GM12878 (cell line): ENCODE data around the gene ZNF230. TPM values are rescaled to one million over a fixed set of nuclear protein-coding genes. Genes with fewer than 3 reads are reported as not detected.

ENCODE experiments used
- ATAC-seq: fragments of 200-7000 bp; cut with Tn5 transposase; 3 replicates; pipeline ENCODE4 v1.9.1; 2020; ENCODE audit warnings: mild to moderate bottlenecking, moderate library complexity
- BruUV-seq: library from RNA; stranded (reverse); fragments of 400-500 nt; replicated peaks from 2 replicates; lab custom pipeline; 2021; lab: Mats Ljungman, UMichigan
- CTCF ChIA-PET: fragments of 300-600 bp; sonication (Branson Sonifier 250); formaldehyde crosslinking; extraction: SDS; loops from one replicate; lab custom pipeline; 2021; ENCODE audit warnings: inconsistent platforms; lab: Yijun Ruan, JAX
- POLR2A ChIA-PET: fragments of 350-600 bp; formaldehyde crosslinking; extraction: SDS; loops from one replicate; lab custom pipeline; 2021; ENCODE audit warnings: inconsistent platforms; lab: Charles Lee
- RAD21 ChIA-PET: fragments of 300-600 bp; sonication (Branson Sonifier 250); formaldehyde crosslinking; loops from one replicate; lab custom pipeline; 2023; ENCODE audit warnings: antibody characterized with exemption; ENCODE audit not compliant: unreplicated experiment; lab: Charles Lee
- SMC1A ChIA-PET: fragments of 300-600 bp; sonication (Branson Sonifier 250); formaldehyde crosslinking; loops from one replicate; lab custom pipeline; 2023; ENCODE audit not compliant: unreplicated experiment, uncharacterized antibody; lab: Charles Lee
- DNase-seq: peaks from one replicate; pipeline ENCODE4 v3.0.0-alpha.2; 2011; ENCODE audit warnings: low read depth, low spot score
- FAIRE-seq: peaks from 3 replicates; lab custom pipeline; 2011; peaks lifted over from hg19 to GRCh38; lab: Jason Lieb, UNC
- H2AFZ ChIP-seq: 2 replicates; pipeline ENCODE4 v1.6.0; 2011; ENCODE audit warnings: low read depth, low read length, control low read depth; ENCODE audit not compliant: control insufficient read depth
- H3K27ac ChIP-seq: 2 replicates; pipeline ENCODE4 v1.5.1; 2011; ENCODE audit warnings: control low read depth; ENCODE audit not compliant: control insufficient read depth, insufficient read depth
- H3K27me3 ChIP-seq, 2 experiments: replicated peaks in 1 of 2; 2 replicates each; pipeline versions ENCODE4 v1.6.0 to v1.6.1; 2011; ENCODE audit warnings: low read length in 1 of 2; ENCODE audit not compliant: control insufficient read depth in 2 of 2, insufficient read depth in 2 of 2
- H3K36me3 ChIP-seq, 2 experiments: 2 replicates each; pipeline ENCODE4 v1.5.1; 2011; ENCODE audit warnings: low read length in 1 of 2; ENCODE audit not compliant: control insufficient read depth in 2 of 2, insufficient read depth in 2 of 2
- H3K4me1 ChIP-seq: 2 replicates; pipeline ENCODE4 v1.6.1; 2011; ENCODE audit warnings: mild to moderate bottlenecking, low read length, moderate library complexity, mixed read lengths; ENCODE audit not compliant: control insufficient read depth, insufficient read depth
- H3K4me2 ChIP-seq: 2 replicates; pipeline ENCODE4 v1.6.0; 2011; ENCODE audit warnings: control low read depth; ENCODE audit not compliant: control insufficient read depth, insufficient read depth
- H3K4me3 ChIP-seq: fragments of 200-600 bp; sonication (generic); 2 replicates; pipeline ENCODE4 v1.5.1; 2016
- H3K79me2 ChIP-seq: 2 replicates; pipeline ENCODE4 v1.6.0; 2011; ENCODE audit warnings: low read length; ENCODE audit not compliant: control insufficient read depth, insufficient read depth
- H3K9ac ChIP-seq: 2 replicates; pipeline ENCODE4 v1.8.0; 2011; ENCODE audit warnings: low read length, control low read depth, mixed read lengths; ENCODE audit not compliant: control insufficient read depth, insufficient read depth
- H3K9me3 ChIP-seq: replicated peaks from 3 replicates; pipeline ENCODE4 v1.5.1; 2011; ENCODE audit warnings: mild to moderate bottlenecking, low read length; ENCODE audit not compliant: control insufficient read depth, insufficient read depth
- H4K20me1 ChIP-seq: 2 replicates; pipeline ENCODE4 v1.6.0; 2011; ENCODE audit not compliant: control insufficient read depth, insufficient read depth
- ATF7 ChIP-seq: fragments of 450-650 bp; IDR thresholded peaks from 2 replicates; pipeline ENCODE4 v1.6.1; 2016; ENCODE audit warnings: low read depth, mild to moderate bottlenecking
- EP300 ChIP-seq, 2 experiments: fragments of 150-350 bp in 1 of 2; IDR thresholded peaks; 2 replicates each; pipeline ENCODE4 v1.6.1; 2011 to 2012; ENCODE audit warnings: low read depth in 2 of 2, low read length in 2 of 2, borderline replicate concordance in 1 of 2, improper control_type of control experiment in 1 of 2, inconsistent platforms in 1 of 2; ENCODE audit not compliant: control insufficient read depth in 1 of 2
- EZH2 ChIP-seq: IDR thresholded peaks from 2 replicates; pipeline ENCODE4 v1.6.1; 2012; ENCODE audit warnings: low read depth, mild to moderate bottlenecking, control low read depth, inconsistent platforms, low read length, borderline replicate concordance; ENCODE audit not compliant: control insufficient read depth
- KDM1A ChIP-seq: fragments of 200-600 bp; sonication (generic); IDR thresholded peaks from 2 replicates; pipeline ENCODE4 v1.6.1; 2016; ENCODE audit warnings: borderline replicate concordance
- NR2F1 ChIP-seq: fragments of 450-650 bp; conservative IDR thresholded peaks from 2 replicates; pipeline ENCODE4 v1.6.1; 2017; ENCODE audit warnings: mild to moderate bottlenecking
- PML ChIP-seq: IDR thresholded peaks from 2 replicates; pipeline ENCODE4 v1.6.1; 2012; ENCODE audit warnings: low read length, inconsistent platforms
- RAD21 ChIP-seq: IDR thresholded peaks from 2 replicates; pipeline ENCODE4 v1.6.1; 2011; ENCODE audit warnings: mild to moderate bottlenecking, low read depth, low read length, moderate library complexity; ENCODE audit not compliant: insufficient read depth
- RB1 ChIP-seq: fragments of 450-650 bp; formaldehyde crosslinking; IDR thresholded peaks from 2 replicates; pipeline ENCODE4 v1.6.1; 2017; ENCODE audit warnings: mild to moderate bottlenecking, borderline replicate concordance
- SMAD1 ChIP-seq: fragments of 450-650 bp; IDR thresholded peaks from 2 replicates; pipeline ENCODE4 v1.6.1; 2018; ENCODE audit warnings: mild to moderate bottlenecking, low read depth; ENCODE audit not compliant: partially characterized antibody
- SMAD5 ChIP-seq: IDR thresholded peaks from 2 replicates; pipeline ENCODE4 v1.6.1; 2016; ENCODE audit warnings: antibody characterized with exemption, low read depth
- SRF ChIP-seq, 2 experiments: IDR thresholded peaks; 2 replicates each; pipeline ENCODE4 v1.6.1; 2011; ENCODE audit warnings: low read depth in 2 of 2, low read length in 2 of 2, mild to moderate bottlenecking in 1 of 2, moderate library complexity in 1 of 2
- YY1 ChIP-seq: IDR thresholded peaks from 2 replicates; pipeline ENCODE4 v1.6.1; 2011; ENCODE audit warnings: low read depth, mild to moderate bottlenecking, low read length
- ZNF217 ChIP-seq: fragments of 450-650 bp; IDR thresholded peaks from 2 replicates; pipeline ENCODE4 v1.6.1; 2017; ENCODE audit warnings: antibody characterized with exemption, mild to moderate bottlenecking
- WGBS: methylation state at CpG from one replicate; pipeline ENCODE4 v1.1.6; 2016; ENCODE audit warnings: low lambda C conversion rate; ENCODE audit not compliant: insufficient replicate concordance, insufficient coverage; ENCODE audit errors: missing lambda C conversion rate; 5-methylcytosine and 5-hydroxymethylcytosine counted together
- in situ Hi-C: fragments of 300-500 bp; cut with MboI; formaldehyde crosslinking; loops from 9 replicates; pipeline ENCODE4 v1.14.3; 2018; ENCODE audit warnings: mixed read lengths
- intact Hi-C: fragments of 100-400 bp; cut with micrococcal nuclease; formaldehyde crosslinking; loops from one replicate; pipeline ENCODE4 v1.14.2; 2022; ENCODE audit not compliant: unreplicated experiment
- polyA plus RNA-seq, 11 experiments: library from polyadenylated mRNA; depleted of rRNA in 4 of 11; unstranded in 6 of 11; stranded (reverse) in 5 of 11; fragments of >200 nt; fragmentation: Nextera tagmentation in 4 of 11; fragmentation: Illumina TruSeq in 1 of 11; extraction: Ambion mirVana in 4 of 11; extraction: Trizol in 1 of 11; gene quantifications; 1 replicate in 1 of 11; 2 replicates in 10 of 11; pipeline versions ENCODE4 v1.2.1 to v1.2.3, GENCODE V29; 2011 to 2016; ENCODE audit warnings: inconsistent platforms in 2 of 11, missing spikeins in 2 of 11, low read depth in 1 of 11
- total RNA-seq, 4 experiments: library from RNA; depleted of rRNA in 3 of 4; stranded (reverse); fragments of >200 nt in 3 of 4; fragmentation: Illumina TruSeq in 1 of 4; extraction: Trizol in 1 of 4; gene quantifications; 2 replicates each; pipeline versions ENCODE4 v1.2.1 to v1.2.3, GENCODE V29; 2013 to 2021
- TF ChIP-seq, protein P1 (sequence below): IDR thresholded peaks from 2 replicates; pipeline ENCODE4 v1.6.1; 2011; ENCODE audit warnings: borderline replicate concordance, low read depth, mild to moderate bottlenecking, moderate library complexity, mixed read lengths, low read length; ENCODE audit not compliant: insufficient read depth; ENCODE audit errors: extremely low read length
- TF ChIP-seq, protein P2 (sequence below): IDR thresholded peaks from 2 replicates; pipeline ENCODE4 v1.6.1; 2011; ENCODE audit warnings: low read depth, mild to moderate bottlenecking, low read length, moderate library complexity, borderline replicate concordance; ENCODE audit errors: extremely low read depth
- TF ChIP-seq, protein P3 (sequence below), 3 experiments: IDR thresholded peaks in 2 of 3; conservative IDR thresholded peaks in 1 of 3; 2 replicates each; pipeline ENCODE4 v1.5.1; 2011; ENCODE audit warnings: low read depth in 3 of 3, low read length in 3 of 3, mild to moderate bottlenecking in 3 of 3, control low read depth in 2 of 3, moderate library complexity in 2 of 3, inconsistent platforms in 1 of 3, mixed read lengths in 1 of 3; ENCODE audit not compliant: control insufficient read depth in 2 of 3, insufficient read depth in 1 of 3; ENCODE audit errors: extremely low read depth in 1 of 3
- TF ChIP-seq, protein P4 (sequence below): IDR thresholded peaks from 2 replicates; pipeline ENCODE4 v1.6.1; 2012; ENCODE audit warnings: low read depth, low read length, improper control_type of control experiment

Gene ZNF230
- total and polyA plus RNA-seq, 10 of the 15 experiments (the other 5 are each of a cell fraction or from before 2014, with no cell fraction given): 1.8 to 9.1 (median 3.5) TPM

DNA sequence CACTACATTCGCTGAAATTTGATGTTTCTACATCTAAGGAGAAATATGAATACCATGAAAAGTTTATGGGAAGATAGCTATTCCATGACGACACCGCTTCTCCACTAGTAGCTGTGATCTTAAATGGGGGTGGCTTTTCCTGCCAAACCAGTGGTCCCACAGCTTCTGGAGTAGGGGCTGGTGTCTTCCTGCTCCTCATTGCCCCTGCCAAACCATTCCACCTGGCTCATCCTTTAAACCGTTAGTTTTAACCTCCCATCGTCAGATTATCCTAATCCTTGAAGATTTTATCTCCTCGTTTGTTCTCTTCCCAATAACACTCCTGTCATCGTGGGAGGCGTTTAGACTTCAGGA is 568 bp upstream of the ZNF230 start (continued):
- TF ChIP-seq, protein P1, sequence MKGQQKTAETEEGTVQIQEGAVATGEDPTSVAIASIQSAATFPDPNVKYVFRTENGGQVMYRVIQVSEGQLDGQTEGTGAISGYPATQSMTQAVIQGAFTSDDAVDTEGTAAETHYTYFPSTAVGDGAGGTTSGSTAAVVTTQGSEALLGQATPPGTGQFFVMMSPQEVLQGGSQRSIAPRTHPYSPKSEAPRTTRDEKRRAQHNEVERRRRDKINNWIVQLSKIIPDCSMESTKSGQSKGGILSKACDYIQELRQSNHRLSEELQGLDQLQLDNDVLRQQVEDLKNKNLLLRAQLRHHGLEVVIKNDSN: no peak
- TF ChIP-seq, protein P2, sequence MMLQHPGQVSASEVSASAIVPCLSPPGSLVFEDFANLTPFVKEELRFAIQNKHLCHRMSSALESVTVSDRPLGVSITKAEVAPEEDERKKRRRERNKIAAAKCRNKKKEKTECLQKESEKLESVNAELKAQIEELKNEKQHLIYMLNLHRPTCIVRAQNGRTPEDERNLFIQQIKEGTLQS: no peak
- no peak for TF ChIP-seq ATF7

DNA sequence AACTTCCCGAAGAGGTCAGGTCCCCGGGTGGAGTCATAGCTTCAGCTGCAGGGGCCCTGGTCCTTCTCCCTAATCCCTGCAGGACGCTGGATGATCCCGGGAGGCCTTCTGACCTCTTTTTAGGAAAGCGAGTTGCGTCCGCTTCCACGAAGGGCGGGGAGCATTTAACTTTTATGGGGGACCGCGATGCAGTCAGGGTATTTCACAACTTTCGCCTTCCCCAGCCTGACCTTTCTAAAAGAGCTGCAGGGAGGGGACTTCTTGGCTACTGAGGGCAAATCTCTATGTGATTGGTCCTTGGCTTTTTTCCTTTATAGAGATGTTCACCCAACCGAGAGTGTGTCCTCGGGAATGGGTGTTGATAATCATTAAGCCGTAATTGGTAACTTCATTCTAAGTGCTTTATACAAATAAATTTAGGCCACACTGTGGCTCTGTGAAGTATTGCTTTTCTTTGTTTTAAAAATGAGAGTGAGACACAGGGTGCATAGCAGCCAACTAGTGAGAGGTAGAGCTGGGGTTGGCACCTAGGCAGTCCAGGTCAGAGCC is 778 bp downstream of the ZNF230 start:
- H3K4me3 ChIP-seq: peak overlapping the region; percentile 81
- H3K79me2 ChIP-seq: peaks cover 12% of the 10 kb centered on the region
- H3K27ac ChIP-seq: peak overlapping the region; percentile 92
- in situ Hi-C loops: no loop called here
- no TSS peak for BruUV-seq
- H3K36me3 ChIP-seq: peaks cover under 1 to 10% of the 10 kb centered on the region in 2 experiments; a peak in 2 of 4 replicates
- ChIA-PET RAD21 (interaction anchor here (0.8 to 1.7 kb wide), 4 partner anchors 49 to 335 kb away, joined by 3 to 4 read pairs (median 4); partner anchors contain the start of genes ZNF221 and ZNF223), SMC1A (interaction anchor here (0.8 to 2.7 kb wide), 6 partner anchors 19 to 91 kb away, joined by 3 to 11 read pairs (median 4); partner anchors contain the start of genes ZNF221, ZNF222 and ZNF45), POLR2A (interaction anchor here (1.0 to 1.6 kb wide), 4 partner anchors 21 to 162 kb away, joined by 3 to 6 read pairs (median 4); partner anchors contain the start of genes ZNF221, ZNF226 and ZNF45), CTCF (interaction anchor here (0.6 to 2.1 kb wide), 5 partner anchors 19 to 195 kb away, joined by 3 to 10 read pairs (median 5); partner anchors contain the start of genes ZNF222 and ZNF45)
- H3K4me1 ChIP-seq: peaks cover 7% of the 10 kb centered on the region
- no peaks in the 10 kb centered on the region for H3K27me3 ChIP-seq
- intact Hi-C loops: no loop called here
- no peaks in the 10 kb centered on the region for H4K20me1 ChIP-seq
- H3K9me3 ChIP-seq: peaks cover 9% of the 10 kb centered on the region; the same call in 1 of the 3 replicates
- ATAC-seq (peak; percentile 75), FAIRE-seq (no peak), DNase-seq (no peak)
- WGBS: 1% methylated on average over 15 of the region's 15 CpGs
- H2AFZ ChIP-seq: peak overlapping the region; percentile 100
- peak overlapping the region; percentile 91 for H3K9ac ChIP-seq
- peak overlapping the region; percentile 93 for H3K4me2 ChIP-seq
- TF ChIP-seq RB1 (no peak), EP300 (IDR thresholded peaks at IDR 0.05; ENCODE audit: borderline replicate concordance in 1 of 2, control insufficient read depth in 1 of 2, low read depth in 2 of 2, low read length in 2 of 2) (no peak), KDM1A (no peak), SMAD1 (no peak), SMAD5 (no peak), YY1 (0 out of 2 replicates have a peak, but pooled peaks have one; percentile 4), RAD21 (0 out of 2 replicates have a peak, but pooled peaks have one; percentile 4), SRF (IDR thresholded peaks at IDR 0.05; ENCODE audit: low read depth in 2 of 2, low read length in 2 of 2) (no peak), EZH2 (no peak), ZNF217 (no peak), PML (no peak), NR2F1 (peak; percentile 42)
- TF ChIP-seq, protein P3, sequence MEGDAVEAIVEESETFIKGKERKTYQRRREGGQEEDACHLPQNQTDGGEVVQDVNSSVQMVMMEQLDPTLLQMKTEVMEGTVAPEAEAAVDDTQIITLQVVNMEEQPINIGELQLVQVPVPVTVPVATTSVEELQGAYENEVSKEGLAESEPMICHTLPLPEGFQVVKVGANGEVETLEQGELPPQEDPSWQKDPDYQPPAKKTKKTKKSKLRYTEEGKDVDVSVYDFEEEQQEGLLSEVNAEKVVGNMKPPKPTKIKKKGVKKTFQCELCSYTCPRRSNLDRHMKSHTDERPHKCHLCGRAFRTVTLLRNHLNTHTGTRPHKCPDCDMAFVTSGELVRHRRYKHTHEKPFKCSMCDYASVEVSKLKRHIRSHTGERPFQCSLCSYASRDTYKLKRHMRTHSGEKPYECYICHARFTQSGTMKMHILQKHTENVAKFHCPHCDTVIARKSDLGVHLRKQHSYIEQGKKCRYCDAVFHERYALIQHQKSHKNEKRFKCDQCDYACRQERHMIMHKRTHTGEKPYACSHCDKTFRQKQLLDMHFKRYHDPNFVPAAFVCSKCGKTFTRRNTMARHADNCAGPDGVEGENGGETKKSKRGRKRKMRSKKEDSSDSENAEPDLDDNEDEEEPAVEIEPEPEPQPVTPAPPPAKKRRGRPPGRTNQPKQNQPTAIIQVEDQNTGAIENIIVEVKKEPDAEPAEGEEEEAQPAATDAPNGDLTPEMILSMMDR (IDR thresholded peaks at IDR 0.05 in 2 of 3, conservative IDR thresholded peaks at IDR 0.05 in 1 of 3; ENCODE audit: control insufficient read depth in 2 of 3, extremely low read depth in 1 of 3, insufficient read depth in 1 of 3, low read depth in 3 of 3, low read length in 3 of 3): peak in 1 of 3 experiments; percentile 15; a peak in 1 of 6 replicates
- TF ChIP-seq, protein P4, sequence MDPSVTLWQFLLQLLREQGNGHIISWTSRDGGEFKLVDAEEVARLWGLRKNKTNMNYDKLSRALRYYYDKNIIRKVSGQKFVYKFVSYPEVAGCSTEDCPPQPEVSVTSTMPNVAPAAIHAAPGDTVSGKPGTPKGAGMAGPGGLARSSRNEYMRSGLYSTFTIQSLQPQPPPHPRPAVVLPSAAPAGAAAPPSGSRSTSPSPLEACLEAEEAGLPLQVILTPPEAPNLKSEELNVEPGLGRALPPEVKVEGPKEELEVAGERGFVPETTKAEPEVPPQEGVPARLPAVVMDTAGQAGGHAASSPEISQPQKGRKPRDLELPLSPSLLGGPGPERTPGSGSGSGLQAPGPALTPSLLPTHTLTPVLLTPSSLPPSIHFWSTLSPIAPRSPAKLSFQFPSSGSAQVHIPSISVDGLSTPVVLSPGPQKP: no peak
